Measurements from ENCODE around the gene CDH1.
"Not testable (repeated sequence)": the region's sequence is repeated elsewhere in the genome, so short reads cannot be mapped to it uniquely, and the experiment has no call there.

CDH1 gene

DNA sequence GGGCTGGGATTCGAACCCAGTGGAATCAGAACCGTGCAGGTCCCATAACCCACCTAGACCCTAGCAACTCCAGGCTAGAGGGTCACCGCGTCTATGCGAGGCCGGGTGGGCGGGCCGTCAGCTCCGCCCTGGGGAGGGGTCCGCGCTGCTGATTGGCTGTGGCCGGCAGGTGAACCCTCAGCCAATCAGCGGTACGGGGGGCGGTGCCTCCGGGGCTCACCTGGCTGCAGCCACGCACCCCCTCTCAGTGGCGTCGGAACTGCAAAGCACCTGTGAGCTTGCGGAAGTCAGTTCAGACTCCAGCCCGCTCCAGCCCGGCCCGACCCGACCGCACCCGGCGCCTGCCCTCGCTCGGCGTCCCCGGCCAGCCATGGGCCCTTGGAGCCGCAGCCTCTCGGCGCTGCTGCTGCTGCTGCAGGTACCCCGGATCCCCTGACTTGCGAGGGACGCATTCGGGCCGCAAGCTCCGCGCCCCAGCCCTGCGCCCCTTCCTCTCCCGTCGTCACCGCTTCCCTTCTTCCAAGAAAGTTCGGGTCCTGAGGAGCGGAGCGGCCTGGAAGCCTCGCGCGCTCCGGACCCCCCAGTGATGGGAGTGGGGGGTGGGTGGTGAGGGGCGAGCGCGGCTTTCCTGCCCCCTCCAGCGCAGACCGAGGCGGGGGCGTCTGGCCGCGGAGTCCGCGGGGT is at the start of gene CDH1:
Gene CDH1 (plus strand): TSS at position 247 of the 684 bp plus-strand sequence. CDS start 124 bp downstream, at position 371.
- DNase-seq (ENCODE audit: low read depth): no peak

GRCh38 chr16:68689921-68690320 is 47.2 kb upstream of the CDH1 start:
- DNase-seq (ENCODE audit: low read depth): no peak

GRCh38 chr16:68695575-68695974 is 41.5 kb upstream of the CDH1 start:
- no peak for DNase-seq (ENCODE audit: low read depth)

- DNase-seq (ENCODE audit: low read depth): no peak
Measured at GRCh38 chr16:68696514-68696913, 40.6 kb upstream of the CDH1 start.

DNA sequence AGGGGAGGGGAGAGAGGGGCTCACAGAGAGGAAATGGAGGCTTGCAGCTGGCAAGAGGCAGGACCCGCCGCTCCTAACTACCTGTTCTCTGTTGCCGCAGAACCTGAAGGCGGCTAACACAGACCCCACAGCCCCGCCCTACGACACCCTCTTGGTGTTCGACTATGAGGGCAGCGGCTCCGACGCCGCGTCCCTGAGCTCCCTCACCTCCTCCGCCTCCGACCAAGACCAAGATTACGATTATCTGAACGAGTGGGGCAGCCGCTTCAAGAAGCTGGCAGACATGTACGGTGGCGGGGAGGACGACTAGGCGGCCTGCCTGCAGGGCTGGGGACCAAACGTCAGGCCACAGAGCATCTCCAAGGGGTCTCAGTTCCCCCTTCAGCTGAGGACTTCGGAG is 39.0 kb upstream of the CDH1 start:
- no peak for DNase-seq (ENCODE audit: low read depth)

GRCh38 chr16:68700120-68700519 is 37.0 kb upstream of the CDH1 start:
- DNase-seq (ENCODE audit: low read depth): peak; percentile 10

DNA sequence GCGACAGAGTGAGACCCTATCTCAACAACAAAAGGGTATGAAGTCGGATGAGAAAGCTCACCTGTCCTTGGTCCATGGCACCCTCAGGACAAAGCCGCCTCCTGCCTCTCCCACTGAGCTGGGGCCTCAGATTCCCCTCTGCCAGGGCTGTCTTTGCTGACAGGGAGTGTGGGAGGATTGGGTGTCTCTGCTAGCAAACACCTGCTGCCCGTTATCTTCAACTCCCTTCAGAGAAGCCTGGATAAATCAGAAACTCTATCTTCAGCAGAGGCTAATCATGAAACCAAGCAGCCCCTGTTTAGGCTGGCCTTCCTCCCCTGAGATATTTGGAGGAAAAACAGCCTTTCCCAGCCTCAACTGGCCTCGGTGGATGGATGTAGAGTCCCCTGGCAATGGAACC is 36.3 kb upstream of the CDH1 start:
- DNase-seq (ENCODE audit: low read depth): no peak

GRCh38 chr16:68704232-68704867 is 32.7 kb upstream of the CDH1 start:
- peak; percentile 43 for DNase-seq (ENCODE audit: low read depth)

- DNase-seq (ENCODE audit: low read depth): no peak
Measured at GRCh38 chr16:68707340-68708152, 29.5 kb upstream of the CDH1 start.

DNA sequence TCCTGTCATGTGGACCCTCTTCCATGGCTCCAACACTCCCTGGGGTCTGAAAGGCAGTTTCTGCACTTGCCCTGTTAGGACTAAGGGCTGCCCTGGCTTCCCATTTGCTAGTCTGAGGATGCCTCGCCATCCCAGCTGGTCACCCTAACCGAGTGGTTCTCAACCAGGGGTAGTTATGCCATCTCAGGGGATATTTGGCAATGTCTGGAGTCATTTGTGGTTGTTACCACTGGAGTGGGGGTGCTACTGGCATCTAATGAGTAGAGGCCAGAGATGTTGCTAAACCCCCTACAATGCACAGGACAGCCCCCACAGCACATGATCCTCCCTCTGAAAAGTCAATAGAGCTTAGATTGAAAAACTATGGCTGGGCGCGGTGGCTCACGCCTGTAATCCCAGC is 26.9 kb upstream of the CDH1 start:
- DNase-seq (ENCODE audit: low read depth): no peak

- DNase-seq (ENCODE audit: low read depth): no peak
Measured at GRCh38 chr16:68711421-68712139, 25.5 kb upstream of the CDH1 start.

- no peak for DNase-seq (ENCODE audit: low read depth)
Measured at GRCh38 chr16:68713361-68713760, 23.7 kb upstream of the CDH1 start.

GRCh38 chr16:68715471-68715870 is 21.6 kb upstream of the CDH1 start:
- no peak for DNase-seq (ENCODE audit: low read depth)

GRCh38 chr16:68716516-68716915 is 20.6 kb upstream of the CDH1 start:
- not testable (repeated sequence) for DNase-seq (ENCODE audit: low read depth)

DNA sequence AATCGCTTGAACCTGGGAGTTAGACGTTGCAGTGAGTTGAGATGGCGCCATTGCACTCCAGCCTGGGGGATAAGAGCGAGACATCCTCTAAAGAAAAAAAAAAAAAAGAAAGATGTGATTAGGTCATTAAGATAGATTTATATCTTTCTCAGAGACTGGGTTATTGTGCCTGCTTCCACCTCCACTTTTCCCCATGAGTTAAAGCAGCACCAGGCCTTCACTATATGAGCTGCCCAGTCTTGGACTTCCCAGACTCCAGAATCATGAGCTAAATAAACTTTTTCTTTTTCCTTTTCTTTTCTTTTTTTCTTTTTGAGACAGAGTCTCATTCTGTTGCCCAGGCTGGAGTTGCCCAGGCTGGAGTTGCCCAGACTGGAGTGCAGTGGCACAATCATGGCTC is 19.4 kb upstream of the CDH1 start:
- DNase-seq (ENCODE audit: low read depth): no peak

DNA sequence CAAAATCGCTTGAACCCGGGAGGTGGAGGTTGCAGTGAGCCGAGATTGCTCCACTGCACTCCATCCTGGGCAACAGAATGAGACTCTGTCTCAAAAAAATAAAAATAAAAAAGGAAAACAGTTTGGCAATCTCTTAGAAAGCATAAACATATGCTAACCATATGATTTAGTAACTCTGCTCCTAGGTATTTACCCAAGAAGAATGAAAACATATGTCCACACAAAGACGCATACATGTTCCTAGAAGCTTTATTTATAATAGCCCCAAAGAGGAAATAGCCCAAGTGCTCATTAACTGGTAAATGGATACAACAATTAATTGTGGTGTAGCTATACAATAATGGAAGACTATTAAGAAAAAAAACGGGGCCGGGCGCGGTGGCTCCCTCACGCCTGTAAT is 18.5 kb upstream of the CDH1 start:
- peak; percentile 53 for DNase-seq (ENCODE audit: low read depth)

DNA sequence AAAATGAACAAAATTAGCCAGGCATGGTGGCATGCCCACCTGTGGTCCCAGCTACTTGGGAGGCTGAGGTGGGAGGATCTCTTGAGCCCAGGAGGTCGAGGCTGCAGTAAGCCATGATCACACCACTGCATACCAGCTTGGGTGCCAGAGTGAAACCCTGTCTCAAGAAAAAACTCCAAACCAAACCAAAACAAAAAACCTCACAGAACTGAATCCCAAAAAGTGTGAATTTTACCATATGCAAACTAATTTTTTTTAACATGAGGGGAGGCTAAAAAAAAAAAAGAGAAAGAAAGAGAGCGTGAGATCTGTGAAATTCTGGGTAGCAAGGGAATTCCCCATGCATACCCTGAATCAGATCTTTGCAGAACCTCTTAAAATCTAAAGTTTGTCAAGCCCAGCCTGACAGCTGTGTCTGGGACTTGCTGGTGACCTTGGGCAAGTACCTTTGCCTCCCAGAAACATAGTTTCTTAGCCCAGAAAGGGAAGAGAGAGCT is 17.1 kb upstream of the CDH1 start:
- DNase-seq (ENCODE audit: low read depth): no peak

GRCh38 chr16:68722119-68723024 is 14.7 kb upstream of the CDH1 start:
- no peak for DNase-seq (ENCODE audit: low read depth)

GRCh38 chr16:68724797-68725196 is 12.3 kb upstream of the CDH1 start:
- no peak for DNase-seq (ENCODE audit: low read depth)

DNA sequence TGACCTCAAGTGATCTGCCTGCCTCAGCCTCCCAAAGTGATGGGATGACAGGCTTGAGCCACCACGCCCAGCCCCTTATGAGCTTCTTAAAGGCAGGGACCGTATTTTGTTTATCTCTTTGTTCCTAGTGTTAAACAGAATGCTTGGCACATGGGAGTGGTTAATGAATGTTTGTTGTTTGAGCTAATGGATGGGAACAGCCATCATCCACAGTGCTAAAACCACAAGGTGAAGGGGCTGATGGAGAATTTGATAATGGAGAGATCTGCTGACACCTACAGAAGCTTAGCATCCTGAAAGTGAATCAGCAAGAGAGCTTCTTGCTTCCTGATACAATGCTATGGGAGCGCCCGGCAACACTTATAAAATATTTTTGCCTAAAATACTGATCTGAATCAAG is 8.6 kb upstream of the CDH1 start:
- no peak for DNase-seq (ENCODE audit: low read depth)

GRCh38 chr16:68731637-68732036 is 5.5 kb upstream of the CDH1 start:
- DNase-seq (ENCODE audit: low read depth): no peak

All from fibroblast of gingiva (primary cell).